GM23338 (cell line): Measurements from ENCODE around the gene BIN1. TPM values are rescaled to one million over a fixed set of nuclear protein-coding genes. Genes with fewer than 3 reads are reported as not detected.

Source experiments
- ATAC-seq: fragments of 200-7000 bp; cut with Tn5 transposase; 3 replicates; pipeline ENCODE4 v1.9.1; 2020
- DNase-seq: peaks from one replicate; pipeline ENCODE4 v3.0.0-alpha.2; 2015; ENCODE audit warnings: low spot score
- H2AFZ ChIP-seq: fragments of 200-600 bp; sonication (generic); 2 replicates; pipeline ENCODE4 v1.8.0; 2016; ENCODE audit warnings: antibody characterized with exemption, mild to moderate bottlenecking, moderate library complexity
- H3F3A ChIP-seq: fragments of 200-600 bp; sonication (generic); replicated peaks from 2 replicates; pipeline ENCODE4 v1.8.0; 2017; ENCODE audit warnings: antibody characterized with exemption, mixed run types, low read depth
- H3K27ac ChIP-seq: fragments of 200-600 bp; sonication (generic); 2 replicates; pipeline ENCODE4 v1.6.1; 2016; ENCODE audit warnings: low read depth
- H3K27me3 ChIP-seq: fragments of 200-600 bp; sonication (generic); 2 replicates; pipeline ENCODE4 v1.8.0; 2016; ENCODE audit warnings: mild to moderate bottlenecking, mixed run types, moderate library complexity; ENCODE audit not compliant: insufficient read depth
- H3K36me3 ChIP-seq: fragments of 200-600 bp; sonication (generic); 2 replicates; pipeline ENCODE4 v1.8.0; 2016; ENCODE audit warnings: mild to moderate bottlenecking; ENCODE audit not compliant: insufficient read depth
- H3K4me1 ChIP-seq: fragments of 200-600 bp; sonication (generic); 2 replicates; pipeline ENCODE4 v1.8.0; 2016; ENCODE audit warnings: mild to moderate bottlenecking, moderate library complexity; ENCODE audit not compliant: insufficient read depth
- H3K4me2 ChIP-seq: fragments of 200-600 bp; sonication (generic); 2 replicates; pipeline ENCODE4 v1.7.1; 2017; ENCODE audit warnings: mixed run types
- H3K4me3 ChIP-seq: fragments of 200-600 bp; sonication (generic); 2 replicates; pipeline ENCODE4 v1.6.1; 2016; ENCODE audit warnings: mixed run types
- H3K79me2 ChIP-seq: fragments of 200-600 bp; sonication (generic); replicated peaks from 2 replicates; pipeline ENCODE4 v1.8.0; 2017; ENCODE audit warnings: mild to moderate bottlenecking; ENCODE audit not compliant: insufficient read depth
- H3K9me2 ChIP-seq: fragments of 200-600 bp; sonication (generic); 2 replicates; pipeline ENCODE4 v1.8.0; 2017; ENCODE audit not compliant: insufficient read depth
- H4K20me1 ChIP-seq: fragments of 200-600 bp; sonication (generic); replicated peaks from 2 replicates; pipeline ENCODE4 v1.8.0; 2017; ENCODE audit warnings: mild to moderate bottlenecking; ENCODE audit not compliant: insufficient read depth
- H3K27ac Mint-ChIP-seq: 2 replicates; pipeline ENCODE4 v1.8.0; 2020; ENCODE audit warnings: inconsistent platforms, mild to moderate bottlenecking, moderate library complexity, mixed read lengths
- H3K27me3 Mint-ChIP-seq: 3 replicates; pipeline ENCODE4 v1.8.0; 2022; ENCODE audit warnings: low read depth, mild to moderate bottlenecking, moderate library complexity, mixed read lengths, inconsistent platforms; ENCODE audit not compliant: insufficient read depth, poor library complexity
- H3K36me3 Mint-ChIP-seq: 3 replicates; pipeline ENCODE4 v1.8.0; 2021; ENCODE audit warnings: low read depth, mild to moderate bottlenecking, inconsistent platforms, moderate library complexity, mixed read lengths
- H3K4me1 Mint-ChIP-seq: 3 replicates; pipeline ENCODE4 v1.8.0; 2020; ENCODE audit warnings: mild to moderate bottlenecking, inconsistent platforms, mixed read lengths
- H3K4me3 Mint-ChIP-seq: 3 replicates; pipeline ENCODE4 v1.8.0; 2021; ENCODE audit warnings: moderate library complexity, mild to moderate bottlenecking, inconsistent platforms, mixed read lengths
- H3K9me3 Mint-ChIP-seq: 3 replicates; pipeline ENCODE4 v1.8.0; 2020; ENCODE audit warnings: moderate library complexity, mild to moderate bottlenecking, inconsistent platforms, mixed read lengths
- polyA plus RNA-seq: library from polyadenylated mRNA; unstranded; fragments of >200 nt; fragmentation: Nextera tagmentation; extraction: Ambion mirVana; gene quantifications from 2 replicates; pipeline ENCODE4 v1.2.1, GENCODE V29; 2016
- total RNA-seq: library from RNA; depleted of rRNA; stranded (reverse); fragments of >200 nt; shearing (Covaris generic); gene quantifications from 2 replicates; pipeline ENCODE4 v1.2.3, GENCODE V29; 2014
- TF ChIP-seq, protein P1 (sequence below): fragments of 250-450 bp; sonication (Bioruptor Pico); IDR thresholded peaks from 2 replicates; pipeline ENCODE4 v1.5.0; 2020; ENCODE audit warnings: mild to moderate bottlenecking, moderate library complexity
- TF ChIP-seq, protein P2 (sequence below): IDR thresholded peaks from one replicate; pipeline ENCODE4 v1.6.1; 2018; ENCODE audit warnings: antibody characterized with exemption; ENCODE audit not compliant: unreplicated experiment

BIN1 gene
- total and polyA plus RNA-seq, 2 experiments from 2014 or later: 30.1 to 56.4 TPM

GRCh38 chr2:127037476-127037875 lies 69.5 kb downstream of the BIN1 start (continued):
- TF ChIP-seq, protein P1, sequence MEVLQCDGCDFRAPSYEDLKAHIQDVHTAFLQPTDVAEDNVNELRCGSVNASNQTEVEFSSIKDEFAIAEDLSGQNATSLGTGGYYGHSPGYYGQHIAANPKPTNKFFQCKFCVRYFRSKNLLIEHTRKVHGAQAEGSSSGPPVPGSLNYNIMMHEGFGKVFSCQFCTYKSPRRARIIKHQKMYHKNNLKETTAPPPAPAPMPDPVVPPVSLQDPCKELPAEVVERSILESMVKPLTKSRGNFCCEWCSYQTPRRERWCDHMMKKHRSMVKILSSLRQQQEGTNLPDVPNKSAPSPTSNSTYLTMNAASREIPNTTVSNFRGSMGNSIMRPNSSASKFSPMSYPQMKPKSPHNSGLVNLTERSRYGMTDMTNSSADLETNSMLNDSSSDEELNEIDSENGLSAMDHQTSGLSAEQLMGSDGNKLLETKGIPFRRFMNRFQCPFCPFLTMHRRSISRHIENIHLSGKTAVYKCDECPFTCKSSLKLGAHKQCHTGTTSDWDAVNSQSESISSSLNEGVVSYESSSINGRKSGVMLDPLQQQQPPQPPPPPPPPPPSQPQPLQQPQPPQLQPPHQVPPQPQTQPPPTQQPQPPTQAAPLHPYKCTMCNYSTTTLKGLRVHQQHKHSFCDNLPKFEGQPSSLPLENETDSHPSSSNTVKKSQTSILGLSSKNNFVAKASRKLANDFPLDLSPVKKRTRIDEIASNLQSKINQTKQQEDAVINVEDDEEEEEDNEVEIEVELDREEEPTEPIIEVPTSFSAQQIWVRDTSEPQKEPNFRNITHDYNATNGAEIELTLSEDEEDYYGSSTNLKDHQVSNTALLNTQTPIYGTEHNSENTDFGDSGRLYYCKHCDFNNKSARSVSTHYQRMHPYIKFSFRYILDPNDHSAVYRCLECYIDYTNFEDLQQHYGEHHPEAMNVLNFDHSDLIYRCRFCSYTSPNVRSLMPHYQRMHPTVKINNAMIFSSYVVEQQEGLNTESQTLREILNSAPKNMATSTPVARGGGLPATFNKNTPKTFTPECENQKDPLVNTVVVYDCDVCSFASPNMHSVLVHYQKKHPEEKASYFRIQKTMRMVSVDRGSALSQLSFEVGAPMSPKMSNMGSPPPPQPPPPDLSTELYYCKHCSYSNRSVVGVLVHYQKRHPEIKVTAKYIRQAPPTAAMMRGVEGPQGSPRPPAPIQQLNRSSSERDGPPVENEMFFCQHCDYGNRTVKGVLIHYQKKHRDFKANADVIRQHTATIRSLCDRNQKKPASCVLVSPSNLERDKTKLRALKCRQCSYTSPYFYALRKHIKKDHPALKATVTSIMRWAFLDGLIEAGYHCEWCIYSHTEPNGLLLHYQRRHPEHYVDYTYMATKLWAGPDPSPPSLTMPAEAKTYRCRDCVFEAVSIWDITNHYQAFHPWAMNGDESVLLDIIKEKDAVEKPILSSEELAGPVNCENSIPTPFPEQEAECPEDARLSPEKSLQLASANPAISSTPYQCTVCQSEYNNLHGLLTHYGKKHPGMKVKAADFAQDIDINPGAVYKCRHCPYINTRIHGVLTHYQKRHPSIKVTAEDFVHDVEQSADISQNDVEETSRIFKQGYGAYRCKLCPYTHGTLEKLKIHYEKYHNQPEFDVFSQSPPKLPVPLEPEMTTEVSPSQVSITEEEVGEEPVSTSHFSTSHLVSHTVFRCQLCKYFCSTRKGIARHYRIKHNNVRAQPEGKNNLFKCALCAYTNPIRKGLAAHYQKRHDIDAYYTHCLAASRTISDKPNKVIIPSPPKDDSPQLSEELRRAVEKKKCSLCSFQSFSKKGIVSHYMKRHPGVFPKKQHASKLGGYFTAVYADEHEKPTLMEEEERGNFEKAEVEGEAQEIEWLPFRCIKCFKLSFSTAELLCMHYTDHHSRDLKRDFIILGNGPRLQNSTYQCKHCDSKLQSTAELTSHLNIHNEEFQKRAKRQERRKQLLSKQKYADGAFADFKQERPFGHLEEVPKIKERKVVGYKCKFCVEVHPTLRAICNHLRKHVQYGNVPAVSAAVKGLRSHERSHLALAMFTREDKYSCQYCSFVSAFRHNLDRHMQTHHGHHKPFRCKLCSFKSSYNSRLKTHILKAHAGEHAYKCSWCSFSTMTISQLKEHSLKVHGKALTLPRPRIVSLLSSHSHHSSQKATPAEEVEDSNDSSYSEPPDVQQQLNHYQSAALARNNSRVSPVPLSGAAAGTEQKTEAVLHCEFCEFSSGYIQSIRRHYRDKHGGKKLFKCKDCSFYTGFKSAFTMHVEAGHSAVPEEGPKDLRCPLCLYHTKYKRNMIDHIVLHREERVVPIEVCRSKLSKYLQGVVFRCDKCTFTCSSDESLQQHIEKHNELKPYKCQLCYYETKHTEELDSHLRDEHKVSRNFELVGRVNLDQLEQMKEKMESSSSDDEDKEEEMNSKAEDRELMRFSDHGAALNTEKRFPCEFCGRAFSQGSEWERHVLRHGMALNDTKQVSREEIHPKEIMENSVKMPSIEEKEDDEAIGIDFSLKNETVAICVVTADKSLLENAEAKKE (CRISPR knock-in tag): no peak
- TF ChIP-seq, protein P2, sequence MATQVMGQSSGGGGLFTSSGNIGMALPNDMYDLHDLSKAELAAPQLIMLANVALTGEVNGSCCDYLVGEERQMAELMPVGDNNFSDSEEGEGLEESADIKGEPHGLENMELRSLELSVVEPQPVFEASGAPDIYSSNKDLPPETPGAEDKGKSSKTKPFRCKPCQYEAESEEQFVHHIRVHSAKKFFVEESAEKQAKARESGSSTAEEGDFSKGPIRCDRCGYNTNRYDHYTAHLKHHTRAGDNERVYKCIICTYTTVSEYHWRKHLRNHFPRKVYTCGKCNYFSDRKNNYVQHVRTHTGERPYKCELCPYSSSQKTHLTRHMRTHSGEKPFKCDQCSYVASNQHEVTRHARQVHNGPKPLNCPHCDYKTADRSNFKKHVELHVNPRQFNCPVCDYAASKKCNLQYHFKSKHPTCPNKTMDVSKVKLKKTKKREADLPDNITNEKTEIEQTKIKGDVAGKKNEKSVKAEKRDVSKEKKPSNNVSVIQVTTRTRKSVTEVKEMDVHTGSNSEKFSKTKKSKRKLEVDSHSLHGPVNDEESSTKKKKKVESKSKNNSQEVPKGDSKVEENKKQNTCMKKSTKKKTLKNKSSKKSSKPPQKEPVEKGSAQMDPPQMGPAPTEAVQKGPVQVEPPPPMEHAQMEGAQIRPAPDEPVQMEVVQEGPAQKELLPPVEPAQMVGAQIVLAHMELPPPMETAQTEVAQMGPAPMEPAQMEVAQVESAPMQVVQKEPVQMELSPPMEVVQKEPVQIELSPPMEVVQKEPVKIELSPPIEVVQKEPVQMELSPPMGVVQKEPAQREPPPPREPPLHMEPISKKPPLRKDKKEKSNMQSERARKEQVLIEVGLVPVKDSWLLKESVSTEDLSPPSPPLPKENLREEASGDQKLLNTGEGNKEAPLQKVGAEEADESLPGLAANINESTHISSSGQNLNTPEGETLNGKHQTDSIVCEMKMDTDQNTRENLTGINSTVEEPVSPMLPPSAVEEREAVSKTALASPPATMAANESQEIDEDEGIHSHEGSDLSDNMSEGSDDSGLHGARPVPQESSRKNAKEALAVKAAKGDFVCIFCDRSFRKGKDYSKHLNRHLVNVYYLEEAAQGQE: no peak

DNA sequence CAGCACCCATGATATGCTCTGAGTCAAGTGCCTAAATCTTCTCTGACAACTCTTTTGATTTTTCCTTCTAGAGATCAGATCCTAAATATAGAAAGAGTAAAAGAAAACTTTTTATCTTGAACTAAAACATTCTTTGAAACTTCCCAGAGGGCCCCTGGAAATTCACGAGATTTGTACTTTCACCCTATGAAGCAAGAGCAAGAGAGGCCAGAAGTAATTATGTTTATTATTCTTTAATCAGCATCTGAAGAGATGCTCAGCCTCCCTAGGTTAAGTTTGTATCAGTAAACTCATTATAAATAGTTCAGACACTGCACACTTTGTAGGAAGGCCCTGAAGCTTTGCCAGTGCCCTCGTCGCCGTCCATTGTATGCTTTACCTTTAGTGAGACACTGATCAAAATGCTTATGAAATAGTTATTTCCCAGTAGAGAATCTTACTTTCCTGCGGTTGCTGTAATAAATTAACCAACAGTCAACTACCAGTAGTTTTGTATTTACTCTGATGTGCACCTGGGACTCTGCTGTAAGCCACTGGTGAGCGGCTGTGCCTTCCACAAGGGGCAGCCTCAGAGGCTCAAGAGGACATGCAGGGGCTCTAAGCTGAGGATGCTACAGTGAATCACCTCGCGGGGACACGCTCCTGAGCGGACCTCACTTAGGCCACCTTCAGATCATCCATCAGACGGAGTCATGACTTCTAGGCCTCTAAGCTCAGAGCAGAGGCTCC lies 71.9 kb downstream of the BIN1 start:
- no peaks in the 10 kb centered on the region for H3K36me3 Mint-ChIP-seq
- no peaks in the 10 kb centered on the region for H3K36me3 ChIP-seq
- H4K20me1 ChIP-seq: no peaks in the 10 kb centered on the region
- H3K27me3 Mint-ChIP-seq: peaks cover 8% of the 10 kb centered on the region
- H3K27ac Mint-ChIP-seq: no peak overlapping the region
- no peaks in the 10 kb centered on the region for H3F3A ChIP-seq
- no peak overlapping the region for H3K4me2 ChIP-seq
- ATAC-seq: peak; percentile 81
- H3K4me1 Mint-ChIP-seq: no peaks in the 10 kb centered on the region
- no peak overlapping the region for H3K4me3 Mint-ChIP-seq
- no peaks in the 10 kb centered on the region for H3K79me2 ChIP-seq
- H3K4me1 ChIP-seq: no peaks in the 10 kb centered on the region
- H3K27ac ChIP-seq: no peak overlapping the region
- H2AFZ ChIP-seq: no peak overlapping the region
- DNase-seq: peak; percentile 31
- H3K9me2 ChIP-seq: no peaks in the 10 kb centered on the region
- 0 out of 3 replicates have a peak, but pooled peaks cover 1% of the 10 kb centered on the region for H3K9me3 Mint-ChIP-seq
- no peaks in the 10 kb centered on the region for H3K27me3 ChIP-seq
- H3K4me3 ChIP-seq: no peak overlapping the region
- TF ChIP-seq, protein P1 (CRISPR knock-in tag): no peak
